ENCODE measurements around the gene FBP1.

Gene FBP1

GRCh38 chr9:94639061-94639998 lies at the start of gene FBP1:
Gene FBP1, minus strand, starts transcription at chr9:94639518. Its CDS starts 208 bp downstream, at chr9:94639310.
- TF ChIP-seq CTCF (IDR thresholded peaks at IDR 0.05): no peak

GRCh38 chr9:94687451-94687850 lies 48.1 kb upstream of the FBP1 start:
- TF ChIP-seq CTCF (IDR thresholded peaks at IDR 0.05): no peak

- TF ChIP-seq CTCF (IDR thresholded peaks at IDR 0.05): no peak
Observed at GRCh38 chr9:94685359-94685758, 46.0 kb upstream of the FBP1 start.

GRCh38 chr9:94681508-94681907 lies 42.2 kb upstream of the FBP1 start:
- peak; percentile 70 for TF ChIP-seq CTCF (IDR thresholded peaks at IDR 0.05)

- no peak for TF ChIP-seq CTCF (IDR thresholded peaks at IDR 0.05)
Observed at GRCh38 chr9:94680621-94681020, 41.3 kb upstream of the FBP1 start.

- TF ChIP-seq CTCF (IDR thresholded peaks at IDR 0.05): no peak
Observed at GRCh38 chr9:94680020-94680419, 40.7 kb upstream of the FBP1 start.

- no peak for TF ChIP-seq CTCF (IDR thresholded peaks at IDR 0.05)
Observed at GRCh38 chr9:94679587-94679986, 40.3 kb upstream of the FBP1 start.

Measured in LNCAP (cell line).